Chondrocyte (in vitro differentiated cells): Measurements from ENCODE around the gene TMEM135. TPM values are rescaled to one million over a fixed set of nuclear protein-coding genes. Genes with fewer than 3 reads are reported as not detected.
A peak's percentile ranks its signal among the peaks of the same experiment; 100 is the strongest.

Experiments
- DNase-seq: peaks from one replicate; pipeline ENCODE4 v3.0.0; 2021; ENCODE audit warnings: mixed read lengths, low spot score
- H3K27ac Mint-ChIP-seq: one replicate; pipeline ENCODE4 v1.8.0; 2021; ENCODE audit warnings: mild to moderate bottlenecking, moderate library complexity, mixed read lengths; ENCODE audit not compliant: unreplicated experiment
- H3K27me3 Mint-ChIP-seq: 2 replicates; pipeline ENCODE4 v1.8.0; 2021; ENCODE audit warnings: low read depth, mixed read lengths
- H3K36me3 Mint-ChIP-seq: 2 replicates; pipeline ENCODE4 v1.8.0; 2021; ENCODE audit warnings: low read depth, mixed read lengths
- H3K4me1 Mint-ChIP-seq: 2 replicates; pipeline ENCODE4 v1.8.0; 2021; ENCODE audit warnings: low read depth, mild to moderate bottlenecking, mixed read lengths
- H3K4me3 Mint-ChIP-seq: one replicate; pipeline ENCODE4 v1.8.0; 2021; ENCODE audit warnings: mild to moderate bottlenecking, moderate library complexity, mixed read lengths; ENCODE audit not compliant: unreplicated experiment
- H3K9me3 Mint-ChIP-seq: 2 replicates; pipeline ENCODE4 v1.8.0; 2021; ENCODE audit warnings: low read depth, mixed read lengths
- CTCF ChIP-seq: fragments of 200-600 bp; sonication (generic); IDR thresholded peaks from 2 replicates; pipeline ENCODE4 v1.5.0; 2021; ENCODE audit warnings: antibody characterized with exemption, mild to moderate bottlenecking, moderate library complexity
- total RNA-seq: library from RNA; stranded (reverse); gene quantifications from 3 replicates; pipeline ENCODE4 v1.2.1, GENCODE V29; 2021

The TMEM135 gene
- total RNA-seq, 1 donor from 2014 or later = 13.3 TPM

GRCh38 chr11:87347441-87347840 is 309.7 kb downstream of the TMEM135 start:
- H3K9me3 Mint-ChIP-seq = no peaks in the 10 kb centered on the region
- peaks cover under 1% of the 10 kb centered on the region for H3K4me1 Mint-ChIP-seq
- H3K27me3 Mint-ChIP-seq = peaks cover 2% of the 10 kb centered on the region
- TF ChIP-seq CTCF = no peak
- no peaks in the 10 kb centered on the region for H3K36me3 Mint-ChIP-seq
- no peak for DNase-seq
- no peak overlapping the region for H3K27ac Mint-ChIP-seq
- no peak overlapping the region for H3K4me3 Mint-ChIP-seq

GRCh38 chr11:87347854-87348253 is 310.1 kb downstream of the TMEM135 start:
- no peak for DNase-seq
- Mint-ChIP-seq H3K36me3 (no peaks in the 10 kb centered on the region), H3K9me3 (no peaks in the 10 kb centered on the region), H3K4me3 (no peak overlapping the region), H3K27ac (no peak overlapping the region), H3K27me3 (peaks cover 3% of the 10 kb centered on the region), H3K4me1 (peaks cover 4% of the 10 kb centered on the region)
- TF ChIP-seq CTCF = no peak

GRCh38 chr11:87351676-87352075 is 313.9 kb downstream of the TMEM135 start:
- Mint-ChIP-seq H3K9me3 (no peaks in the 10 kb centered on the region), H3K36me3 (no peaks in the 10 kb centered on the region), H3K4me1 (peaks cover 9% of the 10 kb centered on the region), H3K4me3 (no peak overlapping the region), H3K27me3 (peaks cover 3% of the 10 kb centered on the region), H3K27ac (no peak overlapping the region)
- no peak for DNase-seq
- no peak for TF ChIP-seq CTCF

GRCh38 chr11:87352759-87353707 is 315.3 kb downstream of the TMEM135 start:
- Mint-ChIP-seq H3K4me1 (peaks cover 9% of the 10 kb centered on the region), H3K9me3 (no peaks in the 10 kb centered on the region), H3K4me3 (no peak overlapping the region), H3K27ac (no peak overlapping the region), H3K27me3 (peaks cover 3% of the 10 kb centered on the region), H3K36me3 (no peaks in the 10 kb centered on the region)
- peak; percentile 99 for TF ChIP-seq CTCF
- no peak for DNase-seq

GRCh38 chr11:87353771-87354345 is 316.1 kb downstream of the TMEM135 start:
- H3K27me3 Mint-ChIP-seq = peaks cover 3% of the 10 kb centered on the region
- H3K4me1 Mint-ChIP-seq = peaks cover 9% of the 10 kb centered on the region
- no peak overlapping the region for H3K27ac Mint-ChIP-seq

More at GRCh38 chr11:87353771-87354345, 316.1 kb downstream of the TMEM135 start:
- no peak overlapping the region for H3K4me3 Mint-ChIP-seq
- H3K9me3 Mint-ChIP-seq = no peaks in the 10 kb centered on the region
- DNase-seq = no peak
- TF ChIP-seq CTCF = no peak
- H3K36me3 Mint-ChIP-seq = no peaks in the 10 kb centered on the region
